Transverse colon (tissue), 3 donors: ENCODE data around the gene SPNS3.

ENCODE experiments used
- POLR2A ChIP-seq: fragments of 450-650 bp; IDR thresholded peaks from one replicate; pipeline ENCODE4 v1.6.1; 2016; ENCODE audit warnings: antibody characterized with exemption, mild to moderate bottlenecking, moderate library complexity
- POLR2AphosphoS5 ChIP-seq, 3 donors: sonication (generic); formaldehyde crosslinking; IDR thresholded peaks; one replicate each; pipeline ENCODE4 v1.6.1; 2016; ENCODE audit warnings: antibody characterized with exemption in 3 of 3

GRCh38 chr17:4417129-4417667, 16.5 kb upstream of the SPNS3 start:
- TF ChIP-seq POLR2A (no peak), POLR2AphosphoS5 (IDR thresholded peaks at IDR 0.05) (no peak)
